Stimulated activated CD8-positive, alpha-beta memory T cell treated with anti-CD3 and anti-CD28 coated beads, Interleukin-12 subunit alpha, Interleukin-12 subunit beta, amount 100 ng/mL, for 4 hours (primary cell): ENCODE data around the gene ST6GALNAC5.
"Not testable (repeated sequence)": the region's sequence is repeated elsewhere in the genome, so short reads cannot be mapped to it uniquely, and the experiment has no call there.

Experiments
- DNase-seq: peaks from one replicate; pipeline ENCODE4 v3.0.0-alpha.2; 2020; ENCODE audit warnings: low read depth

Gene ST6GALNAC5

DNA sequence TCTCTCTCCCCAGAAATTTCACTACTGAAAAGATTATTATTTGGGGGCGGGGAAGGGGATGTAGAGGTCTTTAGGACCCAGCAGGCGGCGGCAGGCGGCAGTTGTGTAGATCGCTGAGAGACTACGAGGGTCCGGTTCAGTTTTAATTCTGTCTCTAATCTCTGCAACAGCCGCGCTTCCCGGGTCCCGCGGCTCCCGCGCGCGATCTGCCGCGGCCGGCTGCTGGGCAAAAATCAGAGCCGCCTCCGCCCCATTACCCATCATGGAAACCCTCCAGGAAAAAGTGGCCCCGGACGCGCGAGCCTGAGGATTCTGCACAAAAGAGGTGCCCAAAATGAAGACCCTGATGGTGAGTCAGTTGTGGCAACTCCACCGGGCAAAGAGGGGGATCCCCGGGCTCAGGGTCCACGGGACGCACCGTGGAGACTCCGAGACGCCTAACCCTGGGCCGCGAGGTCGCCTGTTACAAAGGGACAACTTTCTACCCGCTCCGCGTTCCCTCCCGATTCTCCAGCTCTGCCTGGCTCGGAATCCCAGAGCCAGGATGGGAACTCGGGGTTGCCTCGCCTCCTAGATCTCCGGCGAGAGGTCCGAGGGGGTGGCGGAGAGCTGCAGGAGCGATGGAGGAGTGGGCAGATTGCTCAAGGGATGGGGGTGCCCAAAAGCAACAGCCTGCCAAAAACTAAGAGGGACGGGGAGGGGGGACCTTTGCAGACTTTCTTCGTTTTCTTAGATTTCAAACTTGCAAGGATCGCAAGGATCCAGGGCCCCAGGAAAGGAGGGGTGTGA lies at the start of gene ST6GALNAC5:
ST6GALNAC5 (plus strand) TSS at position 139 of the 789 bp plus-strand sequence.
- no peak for DNase-seq

DNA sequence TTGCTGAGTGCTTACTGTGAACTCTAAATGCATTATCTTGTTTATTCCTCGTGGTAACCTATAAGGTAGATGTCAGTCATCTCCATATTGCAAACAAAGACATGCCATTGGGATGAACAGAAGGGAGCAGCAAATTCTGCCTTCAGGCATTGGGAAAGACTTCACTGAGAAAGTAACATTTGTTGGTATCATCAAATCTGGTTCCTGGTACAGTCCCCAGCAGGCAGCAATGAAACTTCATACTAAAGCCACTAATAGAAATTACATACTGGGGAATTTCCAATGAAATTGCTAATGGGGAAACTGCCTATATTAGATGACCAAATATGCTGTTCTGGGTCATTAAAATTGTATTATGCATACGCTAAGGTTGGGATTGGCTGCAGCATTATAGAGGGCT lies 47.3 kb upstream of the ST6GALNAC5 start:
- no peak for DNase-seq

DNA sequence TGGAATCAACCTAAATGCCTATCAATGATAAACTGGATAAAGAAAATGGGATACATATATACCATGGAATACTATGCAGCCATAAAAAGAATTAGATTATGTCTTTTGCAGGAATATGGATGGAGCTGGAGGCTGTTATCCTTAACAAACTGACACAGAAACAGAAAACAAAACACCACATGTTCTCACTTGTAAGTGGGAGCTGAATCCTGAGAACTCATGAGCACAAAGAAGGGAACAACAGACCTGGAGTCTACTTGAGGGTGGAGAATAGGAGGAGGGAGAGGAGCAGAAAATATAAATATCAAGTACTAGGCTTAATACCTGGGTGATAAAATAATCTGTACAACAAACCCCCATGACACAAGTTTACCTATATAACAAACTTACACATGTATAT lies 44.3 kb upstream of the ST6GALNAC5 start:
- not testable (repeated sequence) for DNase-seq

DNA sequence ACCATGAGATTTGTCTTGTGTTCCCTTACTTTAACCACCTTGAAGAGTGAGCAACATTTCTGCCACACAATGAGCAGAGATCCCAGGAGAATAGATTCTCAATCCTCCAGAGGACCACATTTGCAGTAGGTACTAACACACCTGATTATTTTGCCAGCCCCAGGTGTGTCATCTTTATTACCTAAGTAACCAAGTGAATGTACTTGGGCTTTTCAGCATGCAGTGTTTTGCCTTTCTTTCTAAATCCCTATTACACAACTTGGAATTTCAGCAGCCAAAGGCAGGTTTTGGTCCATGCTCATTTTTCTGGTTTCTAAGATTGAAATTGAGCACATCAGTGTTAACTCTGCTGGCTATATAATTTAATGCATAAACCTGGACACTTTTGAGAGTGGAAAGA lies 43.2 kb upstream of the ST6GALNAC5 start:
- no peak for DNase-seq

DNA sequence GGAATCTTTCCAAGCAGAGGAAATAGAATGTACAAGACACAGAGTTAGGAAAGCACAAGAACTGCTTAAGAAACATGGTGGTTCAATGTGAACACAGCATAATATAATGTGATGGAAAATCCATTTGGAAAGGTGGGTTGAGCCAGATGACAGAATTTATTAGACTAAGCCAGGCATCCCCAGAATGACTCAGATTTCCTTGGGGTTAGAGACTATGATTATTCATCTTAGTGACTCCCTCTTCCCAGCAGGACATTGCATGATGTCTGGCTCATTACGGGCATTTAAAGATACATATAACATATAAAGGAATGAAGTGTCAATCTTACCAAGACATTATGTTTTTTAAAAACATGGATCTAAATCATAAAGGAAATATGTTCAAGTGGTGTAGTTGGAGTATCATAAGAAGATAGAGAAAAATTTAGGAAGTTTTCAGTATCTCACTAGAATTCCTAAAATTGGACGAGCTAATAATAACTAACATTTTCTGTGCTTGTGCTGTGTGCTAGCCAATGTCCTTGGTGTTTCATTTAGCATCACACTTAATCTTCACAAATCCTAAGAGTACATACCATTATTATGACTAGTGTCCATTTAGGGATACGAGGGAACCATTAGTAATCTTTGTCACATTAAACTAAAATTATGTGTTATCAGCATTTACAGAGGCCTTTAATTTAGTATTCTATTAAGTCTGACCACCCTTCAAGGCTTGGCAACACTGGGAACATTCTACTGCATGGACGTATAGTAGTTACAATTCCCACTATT lies 41.0 kb upstream of the ST6GALNAC5 start:
- no peak for DNase-seq

DNA sequence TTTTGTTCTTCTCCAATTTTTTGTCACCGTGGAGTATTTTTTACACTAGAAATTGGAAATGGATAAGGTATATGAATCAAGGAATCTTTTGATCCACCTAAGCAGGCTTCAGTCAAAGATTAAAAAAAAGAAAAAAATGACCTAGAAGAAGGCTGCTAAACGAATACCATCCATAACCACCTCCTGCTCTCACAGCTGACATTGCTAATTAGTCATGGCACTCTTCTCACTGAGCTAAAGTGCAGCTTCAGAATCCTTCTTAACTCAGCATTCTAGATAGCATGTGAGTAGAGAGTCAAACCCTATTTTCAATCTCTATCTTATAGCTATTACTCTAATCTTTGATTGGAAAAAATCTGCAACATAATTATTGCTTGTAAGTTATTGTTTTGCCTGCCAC lies 40.2 kb upstream of the ST6GALNAC5 start:
- DNase-seq = no peak

DNA sequence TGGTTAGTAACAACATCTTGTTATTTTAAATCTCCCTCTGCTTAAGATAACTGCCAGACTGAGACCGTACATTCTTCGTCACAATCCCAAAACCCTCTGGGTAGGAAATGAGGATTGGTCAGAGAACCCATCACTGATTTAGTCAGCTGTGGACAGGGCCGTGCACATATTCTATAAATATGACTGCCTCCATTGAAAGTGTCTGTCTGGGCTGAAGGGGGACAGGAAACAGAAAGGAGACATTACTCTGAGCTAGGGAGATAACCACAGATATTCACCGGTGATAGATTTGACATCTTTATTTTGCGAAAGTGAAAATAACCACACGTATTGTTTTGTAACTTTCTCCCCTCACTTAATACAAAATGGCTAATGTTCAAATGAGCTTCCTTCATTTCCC lies 36.9 kb upstream of the ST6GALNAC5 start:
- no peak for DNase-seq

DNA sequence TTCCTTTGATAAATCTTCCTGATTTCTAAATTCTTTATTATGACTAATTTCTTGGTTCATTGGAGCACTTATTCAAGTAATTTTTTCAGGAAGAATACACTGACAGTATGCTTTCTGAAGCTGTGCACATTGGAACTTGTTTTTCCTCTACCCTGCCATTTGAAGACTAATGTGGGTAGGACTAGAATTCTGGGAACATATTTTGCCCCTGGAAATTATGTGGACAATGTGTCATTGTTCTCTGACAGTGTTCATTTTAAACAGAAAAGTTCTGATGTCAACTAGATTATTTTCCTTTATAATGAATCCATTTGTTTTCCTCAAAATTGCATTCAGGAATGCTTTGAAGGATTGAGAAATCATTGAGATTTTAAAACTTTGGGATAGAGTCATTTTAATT lies 34.8 kb upstream of the ST6GALNAC5 start:
- DNase-seq = no peak

DNA sequence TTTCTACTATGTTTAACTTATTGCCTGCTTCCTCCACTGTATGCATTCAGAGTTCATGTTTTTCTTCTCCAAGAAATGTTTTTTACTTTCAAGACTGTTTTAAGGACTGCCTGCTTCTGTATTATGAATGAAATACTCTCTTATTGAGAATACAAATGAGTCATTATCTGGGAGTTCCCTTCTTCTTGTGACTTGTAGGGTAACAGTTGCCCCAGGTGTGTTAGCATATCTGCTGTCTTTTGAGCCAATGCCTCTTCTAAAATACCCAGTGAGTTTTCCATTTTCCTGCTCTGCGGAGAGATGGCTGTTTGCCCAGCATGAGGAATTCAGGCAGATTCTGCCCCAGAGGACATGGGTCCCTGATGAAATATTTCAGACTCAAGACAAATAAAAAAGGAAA lies 34.1 kb upstream of the ST6GALNAC5 start:
- no peak for DNase-seq

DNA sequence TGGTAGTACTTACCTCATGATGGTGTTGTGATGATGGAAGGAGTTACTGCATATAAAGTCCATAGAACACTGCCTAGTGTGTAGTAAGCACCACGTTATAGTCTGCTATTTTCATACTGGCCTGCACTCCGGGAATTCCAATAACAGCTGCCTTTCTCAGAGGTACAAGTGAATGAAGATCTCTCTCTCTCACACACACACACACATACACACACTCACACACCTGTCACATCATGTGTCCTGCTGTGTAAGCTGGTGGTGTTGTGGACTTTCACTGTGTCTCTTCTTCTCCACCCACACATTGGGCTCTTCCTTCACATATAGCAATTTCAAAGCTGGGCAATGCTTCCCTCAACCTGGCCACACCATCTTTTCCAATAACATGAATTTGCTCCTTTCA lies 33.4 kb upstream of the ST6GALNAC5 start:
- DNase-seq = no peak

DNA sequence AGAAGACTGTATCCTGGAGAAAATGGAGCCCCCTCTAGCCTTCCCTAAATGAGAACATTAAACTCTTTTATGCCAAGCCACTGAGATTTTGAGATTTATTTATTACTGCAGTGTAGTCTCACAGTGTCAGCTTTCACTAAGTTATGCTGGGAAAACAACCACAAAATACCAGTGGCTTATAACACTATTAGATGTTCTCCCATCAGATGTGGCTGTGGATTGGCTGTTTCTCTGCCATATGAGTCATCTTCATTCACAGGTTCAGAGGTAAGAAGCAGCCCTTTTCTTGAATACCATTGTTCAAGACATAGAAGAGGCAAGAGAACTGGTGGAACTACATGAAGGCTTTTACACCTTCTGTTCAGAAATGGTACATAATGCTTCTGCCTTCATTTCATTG lies 32.1 kb upstream of the ST6GALNAC5 start:
- no peak for DNase-seq

DNA sequence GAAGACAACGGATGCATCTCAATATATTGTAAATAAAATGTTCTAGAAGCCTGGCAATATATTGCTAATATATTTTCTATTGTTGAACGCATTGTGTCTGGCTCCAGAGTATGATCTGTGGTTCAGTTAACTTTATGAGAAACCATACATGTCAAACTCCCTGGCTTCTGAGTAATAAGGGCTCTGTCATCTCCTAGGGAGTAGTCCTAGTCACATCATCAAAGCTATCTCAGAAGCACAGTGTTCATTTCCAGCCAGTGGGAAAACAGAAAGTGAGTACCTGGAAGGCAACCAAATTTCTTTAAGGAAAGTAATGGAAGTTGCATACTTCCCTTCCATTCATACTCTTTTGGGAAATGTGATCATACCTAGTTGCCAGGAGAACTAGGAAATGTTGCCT lies 27.0 kb upstream of the ST6GALNAC5 start:
- no peak for DNase-seq

DNA sequence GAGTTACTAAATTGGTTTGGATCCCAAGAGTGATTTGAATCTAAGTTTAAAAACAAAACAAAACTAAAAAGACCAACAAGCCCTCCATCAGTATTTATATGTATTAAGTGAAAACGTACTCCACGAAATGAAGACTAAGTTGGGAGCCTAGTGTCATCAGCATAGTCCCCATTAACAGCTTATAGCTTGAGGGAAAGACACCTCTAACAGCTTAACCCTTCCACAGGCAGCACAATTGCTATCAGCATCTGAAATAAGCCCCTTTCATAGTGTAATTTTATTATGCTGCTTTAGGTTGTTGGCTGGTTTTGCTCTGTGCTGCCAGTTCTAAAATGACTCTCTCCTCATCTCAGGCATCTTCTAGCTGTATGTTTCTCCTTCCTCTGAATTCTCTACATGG lies 25.8 kb upstream of the ST6GALNAC5 start:
- no peak for DNase-seq

DNA sequence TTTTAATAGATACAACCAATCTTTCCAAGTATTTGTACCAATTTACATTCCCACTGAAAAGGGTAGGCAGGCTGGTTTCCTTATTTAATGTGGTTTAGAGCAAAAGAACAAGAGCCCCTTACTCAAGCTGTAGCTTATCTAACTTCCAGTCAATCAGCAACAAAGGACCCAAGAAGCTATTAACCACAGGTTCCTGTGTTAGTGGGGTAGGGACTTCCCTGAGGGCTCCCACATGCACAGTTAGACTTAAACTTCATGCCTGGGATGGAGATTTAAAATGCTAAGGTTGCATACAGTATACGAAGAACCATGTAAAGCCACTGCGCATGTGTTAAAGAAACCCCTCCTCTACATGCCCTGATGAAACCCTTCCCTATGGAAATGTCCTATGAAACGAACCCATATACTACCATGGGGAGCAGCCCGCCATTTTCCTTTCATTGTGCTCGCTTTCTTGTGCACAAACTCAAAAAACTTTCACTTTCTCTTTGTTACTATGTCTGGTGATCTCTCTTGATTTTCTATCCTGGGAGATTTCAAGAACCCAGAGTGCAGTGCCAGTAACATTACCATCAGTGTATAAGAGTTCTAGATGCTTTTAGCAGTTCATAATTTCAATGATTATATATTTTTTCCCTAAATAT lies 23.3 kb upstream of the ST6GALNAC5 start:
- DNase-seq = no peak

DNA sequence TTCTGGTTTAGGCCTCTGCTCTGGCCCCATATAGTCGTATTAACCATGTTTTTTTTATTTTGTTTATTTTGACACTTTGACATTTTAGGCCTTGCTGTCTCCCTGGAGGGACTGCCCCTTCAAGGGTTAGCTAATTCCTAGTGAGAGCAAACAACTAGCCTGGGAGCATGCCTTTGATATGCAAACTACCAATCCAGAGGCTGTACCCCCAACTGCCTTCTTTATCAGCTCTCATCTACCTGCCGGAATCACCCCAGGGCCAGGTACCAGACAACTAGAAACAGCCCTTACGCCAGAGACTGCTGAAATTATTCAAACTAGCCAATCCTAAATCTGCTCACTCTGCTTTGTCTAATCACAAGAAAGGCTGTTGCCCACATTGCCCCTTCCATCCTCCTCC lies 13.0 kb upstream of the ST6GALNAC5 start:
- no peak for DNase-seq

DNA sequence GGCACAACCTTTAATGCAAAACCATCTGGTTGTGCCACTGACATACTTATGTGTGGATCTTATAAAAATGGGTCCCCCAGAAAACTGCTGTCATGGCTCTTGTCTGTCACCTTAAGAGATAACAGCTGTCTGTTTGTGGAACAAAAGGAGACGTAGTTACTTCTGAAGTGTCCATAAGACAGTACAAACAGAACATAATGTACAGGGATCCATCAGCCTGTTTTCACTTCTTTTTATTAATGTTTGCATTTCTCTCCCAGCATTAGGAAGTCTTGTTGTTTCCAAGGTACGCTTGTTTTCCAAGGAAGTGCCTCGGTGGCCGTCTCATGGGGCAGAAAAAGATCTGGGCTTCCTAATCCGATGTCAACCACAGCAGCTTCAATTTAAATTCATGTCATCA lies 11.2 kb upstream of the ST6GALNAC5 start:
- no peak for DNase-seq

DNA sequence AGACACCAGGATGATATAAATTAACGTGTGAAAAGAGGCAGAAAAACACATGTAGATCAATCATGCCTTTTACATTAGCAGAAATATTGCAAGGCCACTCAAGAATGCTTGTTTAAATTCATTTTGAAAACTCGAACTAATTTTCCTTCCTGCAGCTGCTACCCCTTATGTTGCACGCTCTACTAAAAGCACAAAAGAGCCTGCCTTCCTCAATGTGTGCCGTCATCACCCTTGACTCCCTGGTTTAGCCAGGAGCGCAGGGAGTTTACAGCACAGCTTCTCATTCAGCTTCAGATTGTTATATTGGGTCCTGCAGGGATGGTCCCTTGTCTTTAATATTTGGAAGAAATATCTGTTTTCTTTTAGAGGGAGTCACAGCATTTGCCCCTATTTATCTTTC lies 10.1 kb upstream of the ST6GALNAC5 start:
- no peak for DNase-seq

DNA sequence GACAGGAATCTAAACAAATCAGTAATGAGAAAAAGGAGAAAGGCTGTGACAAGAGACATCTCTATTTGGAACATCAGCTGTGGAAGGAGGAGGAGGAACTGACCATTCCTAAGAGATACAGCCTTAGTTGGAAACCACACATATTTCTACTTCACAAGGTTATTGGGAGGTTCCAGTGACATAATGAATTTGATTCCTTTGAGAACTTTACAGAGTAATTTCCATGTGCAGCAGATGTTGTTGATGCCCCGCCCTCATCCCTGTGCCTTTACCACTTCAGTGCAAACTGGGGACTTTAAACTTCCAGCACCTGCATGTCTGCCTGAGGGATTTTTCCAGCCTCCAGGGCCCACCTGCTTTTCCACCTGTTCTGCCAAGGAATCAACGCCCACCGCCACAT lies 9.3 kb upstream of the ST6GALNAC5 start:
- no peak for DNase-seq

DNA sequence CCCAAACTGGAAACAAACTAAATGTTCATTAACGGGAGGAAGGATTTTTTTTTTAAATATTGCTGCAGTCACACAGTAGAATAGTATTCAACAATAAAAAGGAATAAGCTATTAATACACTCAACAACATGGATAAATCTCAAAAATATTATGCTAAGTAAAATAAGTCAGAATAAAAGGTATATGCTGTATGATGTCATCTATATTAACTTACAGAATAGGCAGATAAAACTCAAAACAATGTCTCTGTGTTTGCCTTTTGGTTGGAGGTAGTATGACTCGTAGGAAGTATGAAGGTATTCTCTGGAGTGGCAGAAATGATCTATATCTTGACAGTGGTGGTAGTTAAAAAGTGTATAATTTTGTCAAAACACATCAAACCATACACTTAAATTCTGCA lies 6.1 kb upstream of the ST6GALNAC5 start:
- DNase-seq = no peak

DNA sequence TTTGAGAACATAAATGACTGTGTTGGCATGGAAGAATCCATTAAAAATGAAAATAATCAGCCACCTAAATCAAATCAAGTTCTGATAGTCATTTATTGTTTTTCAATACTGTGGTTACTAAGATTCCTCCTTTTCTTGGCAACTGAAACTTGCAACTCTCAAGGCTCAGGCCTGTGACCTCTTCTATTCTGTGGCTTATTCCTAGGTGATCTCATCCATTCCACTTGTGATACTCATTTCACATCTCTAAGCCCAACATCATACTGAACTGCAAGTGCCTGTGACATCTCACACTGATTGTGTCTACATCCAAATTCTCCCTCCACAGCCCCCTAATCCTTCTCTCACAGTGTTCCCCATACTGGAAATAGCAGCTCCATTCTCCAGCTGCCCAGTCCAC lies 4.8 kb upstream of the ST6GALNAC5 start:
- DNase-seq = no peak

DNA sequence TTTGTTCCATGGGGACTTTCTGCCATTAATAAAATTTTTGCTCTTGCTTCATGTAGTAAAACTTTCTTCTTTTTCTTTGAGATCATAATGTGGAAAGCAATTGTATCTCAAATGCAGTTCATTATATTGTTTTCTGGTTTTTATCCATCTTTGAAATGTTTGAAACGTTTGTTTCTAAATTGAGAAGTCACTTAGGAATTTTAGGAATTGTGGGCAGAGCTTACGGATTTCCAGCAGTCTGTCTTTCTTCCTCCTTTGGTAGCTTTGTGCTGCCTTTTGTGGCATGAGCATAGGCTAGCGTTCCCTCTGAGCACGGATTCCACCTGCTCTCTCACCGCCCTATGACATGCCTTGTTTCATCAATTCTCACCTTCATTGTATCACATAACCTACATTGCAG lies 2.9 kb upstream of the ST6GALNAC5 start:
- DNase-seq = no peak

DNA sequence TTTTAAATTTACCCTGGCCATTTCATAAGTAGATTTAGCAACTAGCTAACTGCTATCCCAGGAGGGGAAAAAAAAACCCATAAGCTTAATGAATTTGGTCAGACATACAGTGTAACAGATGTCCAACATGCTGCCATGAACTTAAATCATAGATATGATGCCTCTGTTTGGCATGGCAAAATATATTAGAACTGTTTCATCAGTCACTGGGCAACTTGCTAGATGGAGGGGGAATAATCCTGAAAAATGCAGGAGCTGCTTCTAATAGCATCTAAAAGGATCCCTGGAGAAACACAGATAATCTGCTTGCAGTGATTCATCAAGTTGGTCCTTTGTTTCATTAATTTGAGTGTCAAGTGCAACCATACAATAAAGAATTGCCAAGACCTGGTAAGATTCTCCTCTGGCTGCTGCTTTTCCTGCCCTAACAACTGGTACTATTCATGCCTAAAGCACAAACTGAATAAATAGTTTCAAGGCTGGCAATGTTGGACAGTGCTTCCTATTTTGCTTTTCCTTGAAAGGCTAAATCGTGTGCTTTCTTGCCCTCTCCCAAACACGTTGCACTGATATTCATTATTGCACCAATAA lies 1.5 kb upstream of the ST6GALNAC5 start:
- DNase-seq = no peak

DNA sequence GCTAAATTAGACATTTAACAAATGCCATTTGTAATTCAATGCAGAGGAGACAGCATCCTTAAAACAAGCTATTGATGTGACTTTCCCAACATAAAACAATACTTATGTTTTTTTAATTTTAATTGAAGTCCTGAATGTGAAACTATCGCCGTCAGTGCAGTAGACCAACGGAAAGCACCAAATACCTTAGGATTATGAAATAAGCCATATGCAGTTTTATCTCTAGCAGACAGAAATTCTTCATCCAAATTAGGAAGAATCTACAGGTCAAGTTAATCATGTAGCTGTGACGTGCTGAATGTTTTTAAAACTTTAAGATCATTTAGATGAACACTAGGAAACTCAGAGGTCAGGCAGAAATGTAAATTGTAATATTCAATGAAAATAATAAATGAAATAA lies 714 bp upstream of the ST6GALNAC5 start:
- no peak for DNase-seq
